ENCODE measurements around the gene CCSER2.

- TF ChIP-seq, protein P1, sequence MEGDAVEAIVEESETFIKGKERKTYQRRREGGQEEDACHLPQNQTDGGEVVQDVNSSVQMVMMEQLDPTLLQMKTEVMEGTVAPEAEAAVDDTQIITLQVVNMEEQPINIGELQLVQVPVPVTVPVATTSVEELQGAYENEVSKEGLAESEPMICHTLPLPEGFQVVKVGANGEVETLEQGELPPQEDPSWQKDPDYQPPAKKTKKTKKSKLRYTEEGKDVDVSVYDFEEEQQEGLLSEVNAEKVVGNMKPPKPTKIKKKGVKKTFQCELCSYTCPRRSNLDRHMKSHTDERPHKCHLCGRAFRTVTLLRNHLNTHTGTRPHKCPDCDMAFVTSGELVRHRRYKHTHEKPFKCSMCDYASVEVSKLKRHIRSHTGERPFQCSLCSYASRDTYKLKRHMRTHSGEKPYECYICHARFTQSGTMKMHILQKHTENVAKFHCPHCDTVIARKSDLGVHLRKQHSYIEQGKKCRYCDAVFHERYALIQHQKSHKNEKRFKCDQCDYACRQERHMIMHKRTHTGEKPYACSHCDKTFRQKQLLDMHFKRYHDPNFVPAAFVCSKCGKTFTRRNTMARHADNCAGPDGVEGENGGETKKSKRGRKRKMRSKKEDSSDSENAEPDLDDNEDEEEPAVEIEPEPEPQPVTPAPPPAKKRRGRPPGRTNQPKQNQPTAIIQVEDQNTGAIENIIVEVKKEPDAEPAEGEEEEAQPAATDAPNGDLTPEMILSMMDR (IDR thresholded peaks at IDR 0.05) = no peak
- no peak for TF ChIP-seq POLR2A (IDR thresholded peaks at IDR 0.05)
Measured at GRCh38 chr10:84340187-84340586, 11.8 kb downstream of the CCSER2 start.

All from breast epithelium (tissue), 3 donors.